Osteoblast (primary cell): ENCODE results near the gene CRNN. TPM values are rescaled to one million over a fixed set of nuclear protein-coding genes. Genes with fewer than 3 reads are reported as not detected.
A peak's percentile ranks its signal among the peaks of the same experiment; 100 is the strongest.

Experiments used
- DNase-seq: peaks from one replicate; pipeline ENCODE4 v3.0.0; 2011; ENCODE audit warnings: low spot score, mixed read lengths; ENCODE audit not compliant: insufficient read length; ENCODE audit errors: missing footprints
- H2AFZ ChIP-seq: 2 replicates; pipeline ENCODE4 v1.6.0; 2011; ENCODE audit warnings: mild to moderate bottlenecking, low read length
- H3K27ac ChIP-seq: 2 replicates; pipeline ENCODE4 v1.5.1; 2011; ENCODE audit warnings: mild to moderate bottlenecking, low read depth, low read length, moderate library complexity
- H3K27me3 ChIP-seq: 2 replicates; pipeline ENCODE4 v1.6.0; 2012; ENCODE audit warnings: mild to moderate bottlenecking, control low read depth, inconsistent platforms, low read length, moderate library complexity; ENCODE audit not compliant: insufficient read depth
- H3K36me3 ChIP-seq: 2 replicates; pipeline ENCODE4 v1.5.1; 2011; ENCODE audit warnings: mild to moderate bottlenecking, low read length, control low read depth, moderate library complexity; ENCODE audit not compliant: insufficient read depth
- H3K4me1 ChIP-seq: 2 replicates; pipeline ENCODE4 v1.5.1; 2011; ENCODE audit warnings: mild to moderate bottlenecking, low read length, control low read depth, moderate library complexity; ENCODE audit not compliant: insufficient read depth
- H3K4me2 ChIP-seq: 2 replicates; pipeline ENCODE4 v1.6.0; 2011; ENCODE audit warnings: mild to moderate bottlenecking, low read length; ENCODE audit not compliant: insufficient read depth
- H3K4me3 ChIP-seq: fragments of 200-600 bp; sonication (generic); 3 replicates; pipeline ENCODE4 v1.5.1; 2012; ENCODE audit warnings: mild to moderate bottlenecking, low read length, inconsistent platforms; ENCODE audit not compliant: insufficient read depth
- H3K79me2 ChIP-seq: 2 replicates; pipeline ENCODE4 v1.6.0; 2012; ENCODE audit warnings: mild to moderate bottlenecking, low read length, control low read depth, inconsistent platforms; ENCODE audit not compliant: insufficient read depth
- H3K9me3 ChIP-seq: 2 replicates; pipeline ENCODE4 v1.5.1; 2011; ENCODE audit warnings: low read depth, low read length, control low read depth
- H4K20me1 ChIP-seq: 2 replicates; pipeline ENCODE4 v1.6.0; 2012; ENCODE audit warnings: mild to moderate bottlenecking, low read length, control low read depth; ENCODE audit not compliant: insufficient read depth
- total RNA-seq: library from RNA; depleted of rRNA; stranded (reverse); fragments of >200 nt; gene quantifications from 2 replicates; pipeline ENCODE4 v1.2.3, GENCODE V29; 2012
- TF ChIP-seq, protein P1 (sequence below): IDR thresholded peaks from 2 replicates; pipeline ENCODE4 v1.5.1; 2011; ENCODE audit warnings: mild to moderate bottlenecking, low read depth, low read length, moderate library complexity; ENCODE audit errors: extremely low read depth

The CRNN gene
- total RNA-seq, 1 donor = not detected

DNA sequence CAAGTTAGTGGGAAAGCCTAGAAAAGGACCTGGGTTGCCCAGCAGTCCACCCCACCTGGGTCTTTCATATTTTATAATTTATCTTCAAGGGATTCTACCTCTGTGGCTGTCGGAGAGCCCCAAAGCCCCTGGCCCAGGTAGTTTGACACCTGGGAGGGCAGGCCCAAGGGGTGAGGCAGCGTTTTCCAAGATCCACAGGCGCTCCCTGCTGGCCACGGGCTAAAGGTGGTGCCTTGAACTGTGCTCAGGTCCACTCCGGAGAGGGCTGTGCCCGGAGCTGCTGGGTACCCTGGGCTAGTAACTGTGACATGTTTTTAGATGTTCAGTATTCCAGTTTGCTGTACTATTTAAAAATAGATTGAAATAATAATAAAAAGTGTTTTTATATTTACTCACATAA lies 37.2 kb upstream of the CRNN start:
- no peak overlapping the region for H3K4me3 ChIP-seq
- no peak overlapping the region for H3K4me2 ChIP-seq
- no peaks in the 10 kb centered on the region for H3K79me2 ChIP-seq
- DNase-seq = no peak
- no peak overlapping the region for H3K27ac ChIP-seq
- no peaks in the 10 kb centered on the region for H3K9me3 ChIP-seq
- H2AFZ ChIP-seq = no peak overlapping the region
- no peaks in the 10 kb centered on the region for H3K4me1 ChIP-seq
- H3K36me3 ChIP-seq = no peaks in the 10 kb centered on the region
- TF ChIP-seq, protein P1, sequence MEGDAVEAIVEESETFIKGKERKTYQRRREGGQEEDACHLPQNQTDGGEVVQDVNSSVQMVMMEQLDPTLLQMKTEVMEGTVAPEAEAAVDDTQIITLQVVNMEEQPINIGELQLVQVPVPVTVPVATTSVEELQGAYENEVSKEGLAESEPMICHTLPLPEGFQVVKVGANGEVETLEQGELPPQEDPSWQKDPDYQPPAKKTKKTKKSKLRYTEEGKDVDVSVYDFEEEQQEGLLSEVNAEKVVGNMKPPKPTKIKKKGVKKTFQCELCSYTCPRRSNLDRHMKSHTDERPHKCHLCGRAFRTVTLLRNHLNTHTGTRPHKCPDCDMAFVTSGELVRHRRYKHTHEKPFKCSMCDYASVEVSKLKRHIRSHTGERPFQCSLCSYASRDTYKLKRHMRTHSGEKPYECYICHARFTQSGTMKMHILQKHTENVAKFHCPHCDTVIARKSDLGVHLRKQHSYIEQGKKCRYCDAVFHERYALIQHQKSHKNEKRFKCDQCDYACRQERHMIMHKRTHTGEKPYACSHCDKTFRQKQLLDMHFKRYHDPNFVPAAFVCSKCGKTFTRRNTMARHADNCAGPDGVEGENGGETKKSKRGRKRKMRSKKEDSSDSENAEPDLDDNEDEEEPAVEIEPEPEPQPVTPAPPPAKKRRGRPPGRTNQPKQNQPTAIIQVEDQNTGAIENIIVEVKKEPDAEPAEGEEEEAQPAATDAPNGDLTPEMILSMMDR = peak; percentile 12
- H4K20me1 ChIP-seq = no peaks in the 10 kb centered on the region
- peaks cover 9% of the 10 kb centered on the region for H3K27me3 ChIP-seq

DNA sequence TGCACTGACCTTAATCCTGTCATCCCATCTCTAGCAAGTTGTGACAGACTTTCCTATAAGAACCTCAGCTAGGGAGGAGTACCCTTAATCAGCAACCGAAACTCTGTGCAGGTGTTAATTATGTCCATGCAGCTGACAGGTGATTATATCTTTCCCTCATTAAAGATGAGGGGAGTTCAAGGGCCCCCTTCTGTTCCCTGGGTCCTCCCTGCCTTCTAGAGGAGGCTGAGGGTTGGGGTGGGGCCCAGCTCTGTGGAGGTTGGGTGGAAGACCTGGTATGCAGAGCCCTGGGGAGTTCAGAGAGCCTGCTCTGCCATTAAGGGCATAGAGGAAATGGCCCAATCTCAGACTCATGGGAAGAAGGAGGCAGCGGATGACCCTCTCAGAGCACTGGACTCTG lies 35.6 kb upstream of the CRNN start:
- no peak overlapping the region for H3K4me3 ChIP-seq
- no peaks in the 10 kb centered on the region for H3K9me3 ChIP-seq

DNA sequence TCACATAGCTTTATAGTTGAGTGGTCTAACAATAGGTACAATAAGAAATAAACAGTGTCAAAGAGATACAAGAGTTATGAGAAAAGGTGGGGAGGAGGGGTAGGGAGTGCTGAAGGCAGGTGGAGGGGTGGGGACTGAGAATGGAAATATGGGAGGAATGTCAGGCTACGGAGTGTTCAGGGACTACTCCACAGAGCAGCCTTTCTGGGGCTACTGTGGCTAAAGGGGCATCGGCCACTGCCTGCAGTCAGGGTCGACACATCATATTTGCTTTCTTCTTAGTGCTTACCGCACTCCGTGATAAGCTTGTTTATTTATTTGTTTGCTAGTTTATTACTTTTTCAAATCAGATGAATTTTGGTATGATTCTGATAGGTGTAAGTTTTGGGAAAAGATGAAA lies 34.4 kb upstream of the CRNN start:
- Histone ChIP-seq H3K27me3 (peaks cover 7% of the 10 kb centered on the region), H3K4me2 (no peak overlapping the region), H2AFZ (no peak overlapping the region), H3K4me1 (no peaks in the 10 kb centered on the region), H3K79me2 (no peaks in the 10 kb centered on the region), H3K36me3 (no peaks in the 10 kb centered on the region), H3K27ac (no peak overlapping the region), H3K4me3 (no peak overlapping the region), H4K20me1 (no peaks in the 10 kb centered on the region), H3K9me3 (no peaks in the 10 kb centered on the region)
- TF ChIP-seq, protein P1 = no peak
- DNase-seq = no peak

More for the DNA sequence above, 35.6 kb upstream of the CRNN start:
- no peak overlapping the region for H3K27ac ChIP-seq
- TF ChIP-seq, protein P1 = no peak
- DNase-seq = no peak
- peaks cover 8% of the 10 kb centered on the region for H3K27me3 ChIP-seq
- H3K4me1 ChIP-seq = no peaks in the 10 kb centered on the region
- H2AFZ ChIP-seq = no peak overlapping the region
- no peaks in the 10 kb centered on the region for H3K36me3 ChIP-seq
- H3K79me2 ChIP-seq = no peaks in the 10 kb centered on the region
- no peaks in the 10 kb centered on the region for H4K20me1 ChIP-seq
- H3K4me2 ChIP-seq = no peak overlapping the region

DNA sequence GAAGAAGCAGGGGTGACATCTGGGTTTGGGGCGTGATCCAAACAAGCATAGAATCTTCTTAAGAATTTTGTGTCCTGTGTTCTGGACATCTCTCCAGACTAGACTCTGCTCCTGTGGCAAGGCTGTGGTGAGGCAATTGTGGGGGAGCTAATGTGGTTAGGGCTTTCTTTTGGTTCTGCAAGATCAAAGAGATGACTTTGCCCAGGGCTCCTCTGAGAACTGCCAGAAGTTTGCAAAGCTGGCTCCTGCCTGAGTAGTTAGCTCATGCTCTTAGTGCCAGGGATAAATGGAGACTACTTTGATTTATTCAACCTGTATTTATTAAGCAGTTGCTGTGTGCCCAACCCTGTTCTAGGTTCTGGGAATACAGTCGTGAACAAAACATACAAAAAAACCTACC lies 34.0 kb upstream of the CRNN start:
- Histone ChIP-seq H2AFZ (no peak overlapping the region), H4K20me1 (no peaks in the 10 kb centered on the region), H3K27ac (no peak overlapping the region), H3K4me1 (no peaks in the 10 kb centered on the region), H3K27me3 (peaks cover 7% of the 10 kb centered on the region), H3K4me2 (no peak overlapping the region), H3K4me3 (no peak overlapping the region), H3K36me3 (no peaks in the 10 kb centered on the region), H3K9me3 (no peaks in the 10 kb centered on the region), H3K79me2 (no peaks in the 10 kb centered on the region)
- no peak for DNase-seq
- TF ChIP-seq, protein P1 = no peak
